Activated CD8-positive, alpha-beta T cell treated with anti-CD3 and anti-CD28 coated beads for 36 hours (primary cell): Measurements from ENCODE around the gene CD9. TPM values are rescaled to one million over a fixed set of nuclear protein-coding genes. Genes with fewer than 3 reads are reported as not detected.

Source experiments
- ATAC-seq: fragments of 200-7000 bp; cut with Tn5 transposase; one replicate; pipeline ENCODE4 v1.10.0; 2021; ENCODE audit warnings: mild to moderate bottlenecking, moderate library complexity
- CTCF ChIA-PET: fragments of 350-600 bp; sonication (Branson Sonifier 250); formaldehyde crosslinking; loops from one replicate; lab custom pipeline; 2021; ENCODE audit warnings: antibody characterized with exemption; lab: Charles Lee
- POLR2A ChIA-PET: fragments of 350-600 bp; sonication (Branson Sonifier 250); formaldehyde crosslinking; loops from one replicate; lab custom pipeline; 2021; ENCODE audit warnings: antibody characterized with exemption; lab: Charles Lee
- DNase-seq: peaks from one replicate; pipeline ENCODE4 v3.0.0-alpha.2; 2020
- H3K27ac Mint-ChIP-seq: one replicate; pipeline ENCODE4 v1.8.0; 2021; ENCODE audit warnings: mild to moderate bottlenecking, mixed read lengths
- H3K27me3 Mint-ChIP-seq: one replicate; pipeline ENCODE4 v1.8.0; 2021; ENCODE audit warnings: mixed read lengths
- H3K36me3 Mint-ChIP-seq: one replicate; pipeline ENCODE4 v1.8.0; 2021; ENCODE audit warnings: low read depth, mixed read lengths
- H3K4me1 Mint-ChIP-seq: one replicate; pipeline ENCODE4 v1.8.0; 2021; ENCODE audit warnings: low read depth, mixed read lengths
- H3K4me3 Mint-ChIP-seq: one replicate; pipeline ENCODE4 v1.8.0; 2021; ENCODE audit warnings: mild to moderate bottlenecking, moderate library complexity, mixed read lengths
- H3K9me3 Mint-ChIP-seq: one replicate; pipeline ENCODE4 v1.8.0; 2021; ENCODE audit warnings: mixed read lengths
- intact Hi-C: fragments of 100-400 bp; cut with micrococcal nuclease; formaldehyde crosslinking; loops from one replicate; pipeline ENCODE4 v1.10.0; 2022
- total RNA-seq, 2 experiments: library from RNA; stranded (reverse); gene quantifications; one replicate each; pipeline ENCODE4 v1.2.3, GENCODE V29; 2021
- TF ChIP-seq, protein P1 (sequence below): fragments of 200-600 bp; IDR thresholded peaks from one replicate; pipeline ENCODE4 v1.8.0; 2022; ENCODE audit warnings: antibody characterized with exemption, mild to moderate bottlenecking

The CD9 gene
- total RNA-seq, 2 experiments from 2014 or later: 9.1 to 9.2 TPM

GRCh38 chr12:6201826-6202225 lies 1.6 kb downstream of the CD9 start:
- Mint-ChIP-seq H3K27me3 (peaks cover 21% of the 10 kb centered on the region), H3K27ac (no peak overlapping the region), H3K36me3 (no peaks in the 10 kb centered on the region), H3K4me1 (peaks cover 25% of the 10 kb centered on the region), H3K9me3 (no peaks in the 10 kb centered on the region), H3K4me3 (peak overlapping the region; percentile 68)
- ATAC-seq: no peak
- intact Hi-C loops: no loop called here
- ChIA-PET POLR2A (interaction anchor here (1.1 to 1.3 kb wide), 2 partner anchors 33 to 76 kb away, joined by 3 to 6 read pairs; no protein-coding TSS in a partner anchor), CTCF (interaction anchor here (1.3 to 8.4 kb wide), 4 partner anchors 12 to 126 kb away, joined by 3 to 75 read pairs (median 7); no protein-coding TSS in a partner anchor)
- TF ChIP-seq, protein P1, sequence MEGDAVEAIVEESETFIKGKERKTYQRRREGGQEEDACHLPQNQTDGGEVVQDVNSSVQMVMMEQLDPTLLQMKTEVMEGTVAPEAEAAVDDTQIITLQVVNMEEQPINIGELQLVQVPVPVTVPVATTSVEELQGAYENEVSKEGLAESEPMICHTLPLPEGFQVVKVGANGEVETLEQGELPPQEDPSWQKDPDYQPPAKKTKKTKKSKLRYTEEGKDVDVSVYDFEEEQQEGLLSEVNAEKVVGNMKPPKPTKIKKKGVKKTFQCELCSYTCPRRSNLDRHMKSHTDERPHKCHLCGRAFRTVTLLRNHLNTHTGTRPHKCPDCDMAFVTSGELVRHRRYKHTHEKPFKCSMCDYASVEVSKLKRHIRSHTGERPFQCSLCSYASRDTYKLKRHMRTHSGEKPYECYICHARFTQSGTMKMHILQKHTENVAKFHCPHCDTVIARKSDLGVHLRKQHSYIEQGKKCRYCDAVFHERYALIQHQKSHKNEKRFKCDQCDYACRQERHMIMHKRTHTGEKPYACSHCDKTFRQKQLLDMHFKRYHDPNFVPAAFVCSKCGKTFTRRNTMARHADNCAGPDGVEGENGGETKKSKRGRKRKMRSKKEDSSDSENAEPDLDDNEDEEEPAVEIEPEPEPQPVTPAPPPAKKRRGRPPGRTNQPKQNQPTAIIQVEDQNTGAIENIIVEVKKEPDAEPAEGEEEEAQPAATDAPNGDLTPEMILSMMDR: no peak
- DNase-seq: no peak

DNA sequence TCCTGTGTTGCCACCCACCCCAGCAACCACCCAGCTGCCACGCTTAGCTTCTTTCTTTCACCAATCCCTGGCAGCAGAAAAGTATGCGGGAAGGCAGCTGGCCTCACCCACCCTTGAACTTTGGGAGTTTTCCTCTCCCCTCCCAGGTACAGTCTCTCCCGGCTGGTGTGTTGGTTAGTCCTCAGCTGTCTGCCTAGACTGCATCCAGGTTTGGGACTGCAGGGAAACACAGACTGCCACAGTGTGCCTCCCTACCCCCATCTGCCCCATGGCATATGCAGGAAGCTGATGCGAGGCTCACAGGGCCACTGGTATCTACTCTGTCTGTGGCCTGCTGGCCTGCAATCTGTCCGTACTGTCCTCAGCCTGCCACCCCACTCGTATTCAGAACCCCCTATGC lies 2.1 kb downstream of the CD9 start:
- Mint-ChIP-seq H3K36me3 (no peaks in the 10 kb centered on the region), H3K27ac (no peak overlapping the region), H3K4me3 (no peak overlapping the region), H3K9me3 (no peaks in the 10 kb centered on the region), H3K4me1 (peaks cover 25% of the 10 kb centered on the region), H3K27me3 (peaks cover 21% of the 10 kb centered on the region)
- ChIA-PET POLR2A (no interaction called here), CTCF (interaction anchor here (1.3 to 8.4 kb wide), 3 partner anchors 74 to 126 kb away, joined by 5 to 75 read pairs (median 9); no protein-coding TSS in a partner anchor)
- ATAC-seq (no peak), DNase-seq (no peak)
- TF ChIP-seq, protein P1: no peak
- intact Hi-C loops: no loop called here

DNA sequence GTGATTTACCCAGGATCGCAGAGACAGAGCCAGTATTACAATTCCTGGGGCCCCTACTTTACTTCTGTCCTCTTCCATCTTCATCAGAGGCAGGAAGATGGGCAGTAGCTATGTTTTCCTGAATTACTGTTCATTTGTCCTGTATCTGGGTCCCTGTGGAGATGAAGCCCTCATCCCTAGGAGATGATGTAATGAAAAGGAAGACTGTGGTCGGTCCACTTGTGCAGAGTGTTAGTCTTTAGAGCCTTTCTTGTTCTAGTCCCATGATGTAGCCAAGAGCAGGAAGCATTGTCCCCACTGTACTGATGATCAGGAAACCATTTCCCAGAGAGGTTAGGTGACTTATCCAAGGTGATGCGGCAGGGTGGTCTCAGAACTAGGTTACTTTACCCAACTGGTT lies 2.6 kb downstream of the CD9 start:
- H3K27me3 Mint-ChIP-seq: peaks cover 21% of the 10 kb centered on the region
- no peaks in the 10 kb centered on the region for H3K9me3 Mint-ChIP-seq

DNA sequence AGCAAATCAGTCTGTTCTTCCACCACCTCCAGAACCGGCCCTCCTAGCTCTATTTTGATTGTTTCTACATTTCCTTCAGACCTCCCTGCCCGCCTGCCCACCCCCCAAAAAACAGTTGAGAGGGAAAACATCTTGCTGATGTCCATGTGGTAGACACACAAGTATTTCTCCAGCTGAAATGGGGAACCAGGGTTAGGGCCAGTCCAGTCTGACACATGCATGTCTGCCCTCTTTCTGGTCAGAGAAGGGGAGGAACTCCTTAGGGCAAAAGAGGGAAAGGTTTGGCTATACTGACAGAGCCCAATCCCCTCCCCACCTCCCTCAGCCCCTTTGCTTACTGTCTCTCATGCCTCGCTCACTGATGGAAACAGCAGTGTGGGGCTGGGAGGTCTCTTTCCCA lies 3.4 kb downstream of the CD9 start:
- TF ChIP-seq, protein P1: no peak
- Mint-ChIP-seq H3K4me3 (no peak overlapping the region), H3K27ac (no peak overlapping the region), H3K4me1 (peaks cover 25% of the 10 kb centered on the region), H3K36me3 (no peaks in the 10 kb centered on the region), H3K27me3 (peaks cover 22% of the 10 kb centered on the region), H3K9me3 (no peaks in the 10 kb centered on the region)
- ChIA-PET POLR2A (no interaction called here), CTCF (interaction anchor here (1.0 to 8.4 kb wide), 4 partner anchors 25 to 139 kb away, joined by 3 to 75 read pairs (median 4); no protein-coding TSS in a partner anchor)
- DNase-seq (no peak), ATAC-seq (no peak)
- intact Hi-C loops: no loop called here

More for the DNA sequence above, 2.6 kb downstream of the CD9 start:
- Mint-ChIP-seq H3K4me3 (no peak overlapping the region), H3K27ac (no peak overlapping the region), H3K4me1 (peaks cover 25% of the 10 kb centered on the region), H3K36me3 (no peaks in the 10 kb centered on the region)
- DNase-seq: no peak
- ChIA-PET POLR2A (no interaction called here), CTCF (interaction anchor here (1.0 to 8.4 kb wide), 5 partner anchors 26 to 138 kb away, joined by 3 to 75 read pairs (median 5); no protein-coding TSS in a partner anchor)
- ATAC-seq: no peak
- intact Hi-C loops: no loop called here
- TF ChIP-seq, protein P1: no peak

DNA sequence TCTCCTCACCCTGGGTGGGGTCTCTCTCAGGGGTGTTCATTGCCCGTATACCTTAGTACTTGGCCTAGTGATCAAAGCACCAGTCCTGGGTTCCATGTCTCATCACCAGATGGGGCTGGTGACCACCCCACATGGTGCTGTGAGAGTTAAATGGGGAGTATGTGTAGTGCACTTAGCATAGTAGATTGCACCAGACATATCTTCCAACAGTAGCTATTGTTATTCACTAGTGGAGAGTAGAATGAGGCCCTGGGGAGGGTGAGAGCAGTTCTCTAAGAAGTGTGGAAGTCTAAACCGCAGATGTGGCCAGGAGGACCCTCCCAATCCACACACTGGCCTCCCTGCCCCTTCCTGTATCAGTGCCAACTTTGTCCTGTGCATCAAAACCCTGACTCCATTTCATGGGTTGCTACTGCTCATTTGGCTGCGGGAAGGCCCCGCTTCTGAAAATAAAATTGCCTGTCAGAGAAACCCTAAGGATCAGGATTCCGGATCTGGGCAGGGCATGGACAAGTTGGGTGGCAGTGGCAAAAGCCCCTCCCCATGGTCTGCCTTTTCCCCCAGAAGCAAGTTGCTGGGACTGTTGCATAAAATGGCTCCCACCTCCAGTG lies 4.4 kb downstream of the CD9 start:
- Mint-ChIP-seq H3K27ac (no peak overlapping the region), H3K27me3 (peaks cover 20% of the 10 kb centered on the region), H3K4me1 (peaks cover 17% of the 10 kb centered on the region), H3K9me3 (no peaks in the 10 kb centered on the region), H3K4me3 (no peak overlapping the region), H3K36me3 (no peaks in the 10 kb centered on the region)
- ChIA-PET CTCF (interaction anchor here (1.0 to 8.4 kb wide), 3 partner anchors 9 to 80 kb away, joined by 3 to 75 read pairs (median 12); no protein-coding TSS in a partner anchor), POLR2A (no interaction called here)
- DNase-seq: peak; percentile 28
- TF ChIP-seq, protein P1: no peak
- intact Hi-C loops: no loop called here
- no peak for ATAC-seq
